SK-N-MC (cell line): Measurements from ENCODE around the gene LRRC27.

Experiments
- EZH2 ChIP-seq: fragments of 200-600 bp; sonication (generic); IDR thresholded peaks from one replicate; pipeline ENCODE4 v1.6.1; 2017; ENCODE audit warnings: antibody characterized with exemption
- FOXP2 ChIP-seq: optimal IDR thresholded peaks from 2 replicates; pipeline ENCODE3; 2011; ENCODE audit warnings: mild to moderate bottlenecking, moderate library complexity; ENCODE audit not compliant: insufficient read depth; ENCODE audit errors: extremely low read length, control extremely low read depth
- POLR2AphosphoS5 ChIP-seq: IDR thresholded peaks from 2 replicates; pipeline ENCODE4 v1.6.1; 2012; ENCODE audit warnings: mild to moderate bottlenecking, low read depth, low read length, borderline replicate concordance

- TF ChIP-seq POLR2AphosphoS5 (no peak), EZH2 (no peak), FOXP2 (no peak)
Observed at GRCh38 chr10:132351611-132352010, 19.6 kb downstream of the LRRC27 start.
